Neutrophil (primary cell): ENCODE data around the gene TSPAN9.

Experiments used
- H3K27ac ChIP-seq: fragments of 200-600 bp; sonication (generic); 2 replicates; pipeline ENCODE4 v1.5.1; 2016; ENCODE audit warnings: mild to moderate bottlenecking, moderate library complexity
- H3K27me3 ChIP-seq: fragments of 200-600 bp; sonication (generic); 2 replicates; pipeline ENCODE4 v1.6.0; 2016; ENCODE audit warnings: mild to moderate bottlenecking
- H3K36me3 ChIP-seq: fragments of 200-600 bp; sonication (generic); 2 replicates; pipeline ENCODE4 v1.5.1; 2017
- H3K4me1 ChIP-seq, 2 experiments: fragments of 200-600 bp in 1 of 2; sonication (generic) in 1 of 2; 1 replicate in 1 of 2; 2 replicates in 1 of 2; pipeline versions ENCODE4 v1.5.1 to v1.6.1; 2013 to 2016; ENCODE audit warnings: low read depth in 1 of 2, low read length in 1 of 2, mild to moderate bottlenecking in 1 of 2, moderate library complexity in 1 of 2; ENCODE audit not compliant: control insufficient read depth in 1 of 2, insufficient read depth in 1 of 2
- H3K4me3 ChIP-seq, 2 experiments: fragments of 200-600 bp in 1 of 2; sonication (generic) in 1 of 2; 1 replicate in 1 of 2; 2 replicates in 1 of 2; pipeline ENCODE4 v1.5.1; 2013 to 2016; ENCODE audit warnings: low read depth in 1 of 2, low read length in 1 of 2, mild to moderate bottlenecking in 1 of 2, moderate library complexity in 1 of 2
- H3K9me3 ChIP-seq: fragments of 200-600 bp; sonication (generic); 2 replicates; pipeline ENCODE4 v1.5.1; 2016
- TF ChIP-seq, protein P1 (sequence below): fragments of 200-600 bp; sonication (generic); IDR thresholded peaks from 2 replicates; pipeline ENCODE4 v1.5.1; 2016; ENCODE audit warnings: antibody characterized with exemption

TSPAN9 gene

DNA sequence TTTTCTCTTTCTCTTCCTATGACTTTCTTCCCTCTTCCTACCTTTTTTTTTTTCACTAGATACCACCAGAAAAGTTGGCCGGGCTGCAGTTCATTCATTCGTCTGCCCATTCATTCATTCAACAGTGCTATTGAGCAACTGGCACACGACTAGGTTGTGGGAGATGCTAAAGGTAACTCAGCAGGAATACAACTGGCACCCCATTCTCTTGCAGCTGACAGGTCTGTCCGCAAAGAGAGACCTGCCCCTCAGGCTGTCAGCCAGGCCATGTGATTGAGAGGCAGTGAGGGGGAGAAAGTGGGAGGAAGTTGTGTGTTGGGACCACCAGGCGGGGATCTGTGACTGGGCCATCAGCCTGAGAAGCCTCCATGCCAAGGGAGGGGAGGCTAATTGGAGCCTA lies 105.2 kb downstream of the TSPAN9 start:
- H3K9me3 ChIP-seq, result no peaks in the 10 kb centered on the region
- H3K27me3 ChIP-seq, result peaks cover 41% of the 10 kb centered on the region
- TF ChIP-seq, protein P1, sequence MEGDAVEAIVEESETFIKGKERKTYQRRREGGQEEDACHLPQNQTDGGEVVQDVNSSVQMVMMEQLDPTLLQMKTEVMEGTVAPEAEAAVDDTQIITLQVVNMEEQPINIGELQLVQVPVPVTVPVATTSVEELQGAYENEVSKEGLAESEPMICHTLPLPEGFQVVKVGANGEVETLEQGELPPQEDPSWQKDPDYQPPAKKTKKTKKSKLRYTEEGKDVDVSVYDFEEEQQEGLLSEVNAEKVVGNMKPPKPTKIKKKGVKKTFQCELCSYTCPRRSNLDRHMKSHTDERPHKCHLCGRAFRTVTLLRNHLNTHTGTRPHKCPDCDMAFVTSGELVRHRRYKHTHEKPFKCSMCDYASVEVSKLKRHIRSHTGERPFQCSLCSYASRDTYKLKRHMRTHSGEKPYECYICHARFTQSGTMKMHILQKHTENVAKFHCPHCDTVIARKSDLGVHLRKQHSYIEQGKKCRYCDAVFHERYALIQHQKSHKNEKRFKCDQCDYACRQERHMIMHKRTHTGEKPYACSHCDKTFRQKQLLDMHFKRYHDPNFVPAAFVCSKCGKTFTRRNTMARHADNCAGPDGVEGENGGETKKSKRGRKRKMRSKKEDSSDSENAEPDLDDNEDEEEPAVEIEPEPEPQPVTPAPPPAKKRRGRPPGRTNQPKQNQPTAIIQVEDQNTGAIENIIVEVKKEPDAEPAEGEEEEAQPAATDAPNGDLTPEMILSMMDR, result no peak
- H3K4me3 ChIP-seq, result no peak overlapping the region
- H3K36me3 ChIP-seq, result no peaks in the 10 kb centered on the region
- H3K4me1 ChIP-seq, result no peaks in the 10 kb centered on the region
- no peak overlapping the region for H3K27ac ChIP-seq

DNA sequence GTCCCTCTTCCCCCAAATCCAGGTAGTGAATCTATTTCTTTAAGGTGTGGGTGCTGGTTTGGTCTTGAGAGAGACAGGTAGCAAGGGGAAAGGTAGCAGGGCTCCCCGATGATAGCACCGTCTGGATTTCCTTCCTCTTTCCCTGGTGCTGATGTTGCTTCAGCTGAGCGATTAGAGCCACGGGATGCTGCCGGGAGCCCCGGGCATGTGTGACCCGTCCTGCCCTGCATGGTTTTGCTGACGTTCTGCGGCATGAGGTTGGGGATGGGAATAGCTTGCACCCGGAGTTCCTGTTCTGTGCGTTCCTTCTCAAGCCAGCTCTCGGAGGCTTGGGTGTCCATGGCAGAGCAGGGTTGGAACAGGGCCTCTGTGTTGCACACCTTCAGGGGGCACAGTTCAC lies 107.3 kb downstream of the TSPAN9 start:
- no peaks in the 10 kb centered on the region for H3K36me3 ChIP-seq
- H3K4me1 ChIP-seq, result no peaks in the 10 kb centered on the region
- H3K4me3 ChIP-seq, result no peak overlapping the region
- H3K9me3 ChIP-seq, result no peaks in the 10 kb centered on the region
- TF ChIP-seq, protein P1, result no peak
- H3K27me3 ChIP-seq, result peaks cover 37% of the 10 kb centered on the region
- H3K27ac ChIP-seq, result no peak overlapping the region

DNA sequence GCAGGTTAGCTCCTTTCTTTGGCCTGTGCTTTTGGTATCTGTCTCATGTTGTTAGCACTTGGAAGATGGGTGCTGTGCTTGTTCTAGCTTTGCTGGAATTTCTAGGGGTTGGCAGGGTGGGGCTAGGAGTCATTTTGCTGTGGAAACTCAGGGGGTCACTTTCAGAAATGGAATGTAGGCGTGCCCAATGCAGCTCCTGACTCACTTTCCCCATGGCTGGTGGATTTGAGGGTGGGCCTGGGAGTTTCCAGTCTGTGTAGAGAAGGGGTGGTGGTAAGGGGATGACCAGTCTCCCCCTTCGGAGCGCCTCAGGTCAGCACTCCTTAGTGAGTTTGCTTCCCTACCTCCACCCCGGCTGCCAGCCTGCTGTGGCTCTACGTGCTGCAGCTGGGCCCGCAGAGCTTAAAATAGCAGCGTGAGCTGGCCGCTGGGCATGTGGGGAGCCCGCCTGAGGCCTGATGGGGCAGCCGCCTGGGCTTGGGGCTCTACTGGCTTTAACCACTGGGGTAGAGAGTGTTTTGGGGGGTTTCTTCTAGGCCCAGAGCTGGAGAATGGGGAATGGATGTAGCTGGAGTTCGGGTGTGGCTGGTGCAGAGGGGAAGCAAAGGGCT lies 108.2 kb downstream of the TSPAN9 start:
- Histone ChIP-seq H3K4me3 (no peak overlapping the region), H3K27me3 (peaks cover 40% of the 10 kb centered on the region), H3K27ac (no peak overlapping the region), H3K4me1 (no peaks in the 10 kb centered on the region), H3K9me3 (no peaks in the 10 kb centered on the region), H3K36me3 (no peaks in the 10 kb centered on the region)
- TF ChIP-seq, protein P1, result no peak

DNA sequence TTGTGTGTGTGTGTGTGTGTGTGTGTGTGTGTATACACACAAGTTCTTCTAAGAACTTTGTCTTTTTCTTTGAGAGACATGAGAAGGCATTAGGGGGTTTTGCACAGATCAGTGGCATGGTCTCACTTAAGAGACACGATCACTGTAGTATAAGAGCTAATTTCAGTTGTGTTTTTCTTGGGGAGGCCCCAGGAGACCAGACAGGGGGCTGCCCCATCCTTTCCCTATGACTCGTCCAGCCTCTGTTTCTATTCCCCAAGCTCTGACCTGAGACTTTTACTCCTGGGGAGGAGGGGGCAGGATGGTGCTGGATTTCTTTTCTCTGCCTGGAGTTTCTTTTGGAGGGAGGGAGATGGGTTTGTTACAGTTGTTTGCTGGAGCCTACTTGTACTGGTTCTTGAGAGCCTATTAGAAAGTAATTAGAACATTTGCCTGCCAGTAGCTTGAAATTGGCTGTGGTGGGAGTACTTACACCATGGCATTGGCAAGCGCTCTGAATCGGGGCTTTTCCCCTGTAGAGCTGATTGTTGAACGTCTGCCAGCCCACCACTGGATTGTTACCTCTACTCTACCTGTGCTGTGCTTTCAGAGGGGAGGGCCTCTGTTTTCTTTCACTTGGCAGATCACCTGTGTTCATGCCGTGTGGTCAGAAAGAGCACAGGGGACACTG lies 109.5 kb downstream of the TSPAN9 start:
- Histone ChIP-seq H3K9me3 (no peaks in the 10 kb centered on the region), H3K27ac (no peak overlapping the region), H3K4me3 (no peak overlapping the region), H3K36me3 (no peaks in the 10 kb centered on the region), H3K4me1 (no peaks in the 10 kb centered on the region), H3K27me3 (peaks cover 53% of the 10 kb centered on the region)
- TF ChIP-seq, protein P1, result no peak

DNA sequence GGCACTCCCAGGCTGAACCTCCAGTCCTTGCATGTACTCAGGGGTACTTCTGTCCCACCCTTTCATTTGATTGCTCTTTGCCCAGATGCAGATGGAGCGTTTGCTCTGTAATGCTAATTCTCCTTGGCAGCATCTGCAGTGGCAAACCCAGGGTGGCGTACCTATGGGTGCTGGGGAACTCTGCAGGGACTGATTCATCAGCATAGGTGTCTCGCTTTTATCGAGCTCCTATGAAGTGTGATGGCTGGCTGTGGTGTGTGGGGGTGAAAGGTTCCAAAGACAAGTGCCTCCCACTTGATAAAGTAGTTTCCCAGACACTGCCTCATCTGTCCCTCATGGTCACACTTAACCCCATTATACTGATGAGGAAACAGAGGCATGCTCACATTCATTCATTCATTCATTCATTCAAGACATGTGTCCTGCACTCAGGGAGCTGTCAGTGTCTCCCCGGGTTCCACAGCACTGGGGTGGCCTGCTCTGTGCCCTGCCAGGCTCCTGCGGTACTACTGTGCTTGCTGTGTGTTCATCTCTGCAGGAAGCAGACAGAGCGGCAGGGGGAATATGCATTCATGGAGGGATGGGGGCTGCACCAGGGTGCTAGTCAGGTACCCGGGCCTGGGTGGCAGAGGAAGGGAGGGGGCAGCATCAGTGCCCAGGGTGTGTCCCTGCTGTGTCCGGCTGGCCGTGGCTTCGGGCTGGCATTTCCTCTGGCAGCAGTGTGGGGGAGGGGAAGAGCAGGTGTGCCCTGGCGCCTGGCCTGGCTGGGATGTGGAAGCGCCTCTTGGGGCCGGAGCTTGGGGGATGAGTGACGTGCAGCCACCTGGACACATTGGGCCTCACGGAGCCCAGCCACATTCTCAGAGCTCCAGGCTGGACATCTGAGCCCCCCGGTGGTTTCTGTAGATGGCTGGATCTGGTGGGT lies 110.9 kb downstream of the TSPAN9 start:
- no peak overlapping the region for H3K27ac ChIP-seq
- H3K4me1 ChIP-seq, result no peaks in the 10 kb centered on the region
- no peak overlapping the region for H3K4me3 ChIP-seq
- peaks cover 63% of the 10 kb centered on the region for H3K27me3 ChIP-seq
- no peaks in the 10 kb centered on the region for H3K9me3 ChIP-seq
- no peaks in the 10 kb centered on the region for H3K36me3 ChIP-seq
- TF ChIP-seq, protein P1, result no peak
